A673 (cell line): ENCODE measurements around the gene OXSR1.

Experiments used
- CTCF ChIP-seq: fragments of 300-800, 200-600 bp; sonication (generic); conservative IDR thresholded peaks from 2 replicates; pipeline ENCODE4 v1.5.1; 2017; ENCODE audit warnings: low read depth, mild to moderate bottlenecking, antibody characterized with exemption, low read length, moderate library complexity, mixed read lengths
- EZH2 ChIP-seq: fragments of 200-600 bp; sonication (generic); IDR thresholded peaks from 2 replicates; pipeline ENCODE4 v1.6.1; 2017; ENCODE audit warnings: borderline replicate concordance, low read depth, mild to moderate bottlenecking, mixed read lengths, antibody characterized with exemption, low read length; ENCODE audit not compliant: poor library complexity, severe bottlenecking

GRCh38 chr3:38121451-38121831 is 43.9 kb upstream of the OXSR1 start:
- TF ChIP-seq CTCF (no peak), EZH2 (no peak)
